LNCAP (cell line): ENCODE data around the gene SIM2.

ENCODE experiments used
- CTCF ChIP-seq: fragments of 450-650 bp; IDR thresholded peaks from 2 replicates; pipeline ENCODE4 v1.5.1; 2017; ENCODE audit warnings: mild to moderate bottlenecking

Gene SIM2

DNA sequence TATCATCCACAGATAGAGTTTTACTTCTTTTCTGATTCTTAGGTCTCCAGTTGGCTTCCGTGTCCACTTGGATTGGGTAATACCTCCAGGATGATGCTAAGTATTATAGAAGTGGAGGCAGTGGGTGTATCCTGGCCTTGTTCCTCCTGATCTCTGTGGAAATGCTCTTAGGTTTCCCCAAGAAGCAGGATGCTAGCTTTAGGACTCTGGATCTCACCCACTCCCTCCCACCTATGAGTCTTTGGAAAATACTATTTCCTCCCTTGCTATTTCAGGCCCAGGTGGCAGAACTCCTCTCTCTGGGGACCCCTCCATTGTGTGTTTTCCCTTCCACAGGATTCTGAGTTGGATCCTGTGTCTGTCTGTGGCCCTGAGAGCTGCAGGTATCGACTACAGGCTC is 86.7 kb downstream of the SIM2 start:
- TF ChIP-seq CTCF, result no peak

- no peak for TF ChIP-seq CTCF
Observed at GRCh38 chr21:36786186-36786585, 87.3 kb downstream of the SIM2 start.

- TF ChIP-seq CTCF, result no peak
Observed at GRCh38 chr21:36788120-36788638, 89.3 kb downstream of the SIM2 start.

DNA sequence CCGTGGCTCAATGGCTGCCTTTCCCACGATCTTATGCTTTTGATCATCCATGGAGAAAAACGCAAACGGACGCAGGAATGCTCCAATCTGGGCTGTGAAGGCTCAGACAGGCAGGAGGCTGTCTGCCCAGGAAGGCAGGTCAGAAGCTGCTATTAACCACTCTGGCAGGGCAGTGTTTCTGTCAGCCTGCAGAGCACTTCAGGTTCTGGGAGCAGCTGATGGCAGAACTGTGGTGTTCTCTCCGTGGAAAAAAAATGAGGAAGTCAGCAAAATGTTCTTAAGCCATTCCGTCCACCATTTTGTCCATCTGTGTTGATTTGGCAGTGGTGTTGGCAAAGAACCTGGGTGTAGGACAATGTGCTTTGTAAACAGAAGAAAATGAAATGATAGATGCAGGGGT is 91.7 kb downstream of the SIM2 start:
- no peak for TF ChIP-seq CTCF

DNA sequence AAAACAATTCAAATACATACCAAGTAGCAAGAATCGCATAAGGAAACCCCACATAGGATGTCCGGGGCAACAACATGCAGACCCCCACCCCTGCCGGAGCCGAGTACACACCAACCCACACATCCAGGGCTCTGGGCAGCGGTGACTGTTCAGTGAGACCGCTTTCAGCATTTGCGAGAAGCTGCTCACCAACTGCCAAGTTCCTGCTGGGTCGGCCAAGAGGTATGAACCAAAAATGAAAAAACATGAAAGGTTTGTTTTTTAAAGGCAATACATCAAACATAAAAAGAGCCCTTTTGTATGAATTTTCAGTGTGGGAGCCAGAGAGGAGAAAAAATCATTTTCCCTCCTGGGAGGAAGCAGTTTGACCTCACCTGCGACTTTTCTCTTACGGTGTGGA is 92.3 kb downstream of the SIM2 start:
- TF ChIP-seq CTCF, result no peak

- TF ChIP-seq CTCF, result no peak
Observed at GRCh38 chr21:36791695-36792470, 93.0 kb downstream of the SIM2 start.

DNA sequence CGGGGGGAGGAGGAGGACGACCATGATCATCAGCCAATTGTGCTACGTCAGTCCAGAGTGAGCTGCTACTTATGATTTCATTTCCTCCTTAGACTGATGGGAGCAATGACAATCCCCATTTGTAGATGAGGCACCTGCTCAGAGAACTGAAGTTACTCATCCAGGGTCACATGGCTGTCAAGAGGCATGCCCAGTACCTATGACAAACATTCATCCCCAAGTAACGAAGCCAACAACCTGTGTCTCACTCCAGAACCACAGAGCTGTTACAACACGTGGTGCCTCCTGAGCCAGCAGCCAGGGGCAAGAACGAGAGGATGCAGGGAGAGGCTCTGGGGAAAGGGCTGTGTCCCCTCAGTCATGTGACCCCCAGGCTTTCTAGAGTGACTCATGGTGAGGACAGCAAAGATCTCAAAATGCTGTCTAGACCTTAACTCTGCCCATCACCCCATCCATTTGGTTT is 93.6 kb downstream of the SIM2 start:
- no peak for TF ChIP-seq CTCF
